SHP77 (cell line): Measurements from ENCODE around the gene PODXL2.
"Not testable (repeated sequence)": the region's sequence is repeated elsewhere in the genome, so short reads cannot be mapped to it uniquely, and the experiment has no call there.

ENCODE experiments used
- DNase-seq, 2 experiments: peaks; one replicate each; lab custom pipeline; 2025; lab: John Stamatoyannopoulos, UW

The PODXL2 gene

DNA sequence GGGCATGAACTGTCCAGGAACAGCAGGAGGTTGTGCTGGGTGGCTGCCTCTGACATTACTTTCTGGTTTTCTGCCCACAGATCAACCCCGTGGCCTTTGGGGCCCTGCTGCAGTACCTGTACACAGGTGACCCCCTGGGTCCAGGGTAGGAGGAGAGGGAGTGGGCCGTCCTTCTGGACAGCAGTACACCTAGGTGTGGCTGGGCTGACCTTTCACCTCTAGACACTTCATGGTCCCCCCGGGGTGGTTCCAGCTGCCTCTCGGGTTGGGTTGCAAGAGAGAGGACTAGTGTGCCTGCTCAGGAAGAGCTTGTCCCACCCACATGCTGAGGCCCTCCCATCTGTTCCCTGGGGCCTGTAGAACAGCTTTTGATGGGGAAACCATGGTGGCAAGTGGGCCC lies 47.5 kb downstream of the PODXL2 start:
- no peak for DNase-seq

GRCh38 chr3:127676921-127677351 lies 48.0 kb downstream of the PODXL2 start:
- DNase-seq, result no peak

- DNase-seq, result no peak
These were observed 48.7 kb downstream of the PODXL2 start for GRCh38 chr3:127677541-127678314.

DNA sequence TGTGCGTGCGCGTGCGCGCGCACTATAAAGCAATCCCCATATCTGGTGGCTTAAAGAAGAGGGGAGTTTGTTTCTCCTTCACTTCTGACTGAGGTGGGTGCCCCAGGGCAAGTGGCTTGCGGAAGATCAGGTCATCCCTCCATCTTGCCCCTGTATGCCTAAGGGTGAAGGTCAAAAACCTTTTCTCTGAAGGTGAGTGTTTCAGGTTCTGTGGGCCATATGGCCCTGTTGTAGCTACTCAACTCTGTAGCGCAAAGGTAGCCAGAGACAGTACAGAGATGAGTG lies 49.3 kb downstream of the PODXL2 start:
- no peak for DNase-seq

DNA sequence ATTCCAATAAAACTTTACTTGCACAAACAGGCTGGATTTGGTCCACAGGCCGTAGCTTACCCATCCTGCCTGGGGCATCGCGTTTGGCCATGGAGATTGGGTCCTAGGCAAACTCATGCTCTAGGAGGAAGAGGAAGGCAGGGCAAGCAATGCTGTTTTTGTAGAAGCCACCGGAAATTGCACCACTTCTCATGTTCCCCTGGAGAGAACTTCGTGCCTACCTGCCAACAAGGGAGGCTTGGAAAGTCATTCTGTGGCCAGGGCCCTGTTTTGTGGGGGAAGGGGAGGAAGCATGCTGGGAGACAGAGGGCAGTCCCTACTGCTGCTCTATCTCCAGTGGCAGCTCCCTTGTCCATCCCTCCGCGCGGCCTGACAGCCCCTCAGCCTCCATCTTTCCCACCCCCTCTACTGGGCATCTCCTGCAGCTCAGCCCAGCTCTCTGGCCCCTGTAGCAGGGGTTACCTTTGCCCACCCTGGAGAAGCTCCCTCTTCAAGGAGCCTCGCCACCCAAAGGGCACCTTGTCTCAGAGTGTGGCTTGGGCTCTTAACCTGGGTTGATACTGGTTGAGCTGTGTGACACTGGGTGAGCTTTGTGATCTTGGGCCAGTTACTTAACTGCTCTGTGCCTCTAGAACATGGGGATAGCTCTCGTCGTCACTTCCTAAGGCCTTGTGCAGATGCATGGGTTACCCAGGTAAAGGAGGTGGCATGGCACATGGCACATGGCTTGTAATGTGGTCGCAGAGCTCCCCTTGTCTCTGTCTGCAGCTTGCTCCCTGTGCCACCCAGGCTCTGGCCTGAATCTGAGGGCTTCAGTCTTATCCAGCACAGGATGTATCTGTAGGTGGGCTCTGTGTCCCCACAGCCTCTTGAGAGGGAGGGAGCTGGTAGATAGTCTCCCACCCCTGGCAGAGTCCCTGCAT lies 49.9 kb downstream of the PODXL2 start:
- no peak for DNase-seq

GRCh38 chr3:127679534-127680145 lies 50.7 kb downstream of the PODXL2 start:
- no peak for DNase-seq

DNA sequence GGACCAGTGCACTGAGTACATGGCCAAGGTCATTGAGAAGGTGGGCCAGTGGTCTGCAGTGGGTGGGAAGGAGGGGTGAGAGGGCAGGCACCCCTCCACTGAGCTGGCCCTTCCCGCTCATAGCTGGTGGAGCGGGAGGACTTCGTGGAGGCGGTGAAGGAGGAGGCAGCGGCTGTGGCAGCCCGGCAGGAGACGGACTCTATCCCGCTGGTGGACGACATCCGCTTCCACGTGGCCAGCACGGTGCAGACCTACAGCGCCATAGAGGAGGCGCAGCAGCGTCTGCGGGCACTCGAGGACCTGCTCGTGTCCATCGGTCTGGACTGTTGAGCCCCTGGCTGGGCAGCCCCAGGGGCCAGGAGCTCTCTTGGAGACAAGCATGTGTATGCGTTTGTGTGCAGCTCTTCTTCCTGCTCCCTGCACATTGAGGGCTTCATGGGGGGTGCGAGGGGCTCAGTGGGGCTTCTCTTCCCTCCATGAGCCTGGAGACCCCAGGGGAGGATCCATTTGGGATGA lies 51.2 kb downstream of the PODXL2 start:
- DNase-seq, result no peak

DNA sequence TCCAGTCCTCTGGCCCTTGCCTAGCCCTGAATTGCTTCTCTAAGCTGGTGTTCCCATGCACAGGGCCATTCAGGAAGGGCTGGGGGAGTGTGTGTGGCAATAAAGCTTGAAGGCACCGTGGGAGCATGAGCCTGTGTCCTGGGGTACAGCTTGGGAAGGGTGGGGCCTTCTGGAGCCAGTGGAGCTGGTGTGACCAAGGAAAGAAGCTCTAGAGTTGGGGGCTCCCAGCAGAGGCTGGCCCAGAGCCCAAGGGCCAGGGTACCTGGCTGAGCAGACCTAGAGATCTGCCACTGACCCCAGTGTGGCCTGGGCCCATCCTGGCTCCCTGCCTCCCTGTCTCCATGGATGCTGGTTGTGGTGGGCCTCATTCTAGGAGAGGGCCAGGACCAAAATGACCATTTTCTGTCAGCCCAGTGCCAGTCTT lies 51.8 kb downstream of the PODXL2 start:
- no peak for DNase-seq

DNA sequence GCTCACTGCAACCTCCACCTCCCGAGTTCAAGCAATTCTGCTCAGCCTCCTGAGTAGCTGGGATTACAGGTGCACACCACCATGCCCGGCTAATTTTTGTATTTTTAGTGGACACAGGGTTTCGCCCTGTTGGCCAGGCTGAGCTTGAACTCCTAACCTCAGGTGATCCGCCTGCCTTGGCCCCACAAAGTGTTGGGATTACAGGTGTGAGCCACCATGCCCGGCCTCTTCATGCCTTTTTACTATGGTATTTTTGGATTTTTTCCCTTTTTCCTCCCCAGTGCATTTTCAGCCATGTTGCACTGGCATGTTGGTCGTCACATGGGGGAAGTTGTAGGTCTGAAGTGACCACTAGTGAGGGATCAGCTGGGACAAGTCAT lies 53.2 kb downstream of the PODXL2 start:
- not testable (repeated sequence) for DNase-seq

GRCh38 chr3:127682561-127682960 lies 53.6 kb downstream of the PODXL2 start:
- DNase-seq, result no peak

- DNase-seq, result no peak
These were observed 56.1 kb downstream of the PODXL2 start for GRCh38 chr3:127684871-127685707.

GRCh38 chr3:127685708-127686511 lies 56.9 kb downstream of the PODXL2 start:
- DNase-seq, result no peak

DNA sequence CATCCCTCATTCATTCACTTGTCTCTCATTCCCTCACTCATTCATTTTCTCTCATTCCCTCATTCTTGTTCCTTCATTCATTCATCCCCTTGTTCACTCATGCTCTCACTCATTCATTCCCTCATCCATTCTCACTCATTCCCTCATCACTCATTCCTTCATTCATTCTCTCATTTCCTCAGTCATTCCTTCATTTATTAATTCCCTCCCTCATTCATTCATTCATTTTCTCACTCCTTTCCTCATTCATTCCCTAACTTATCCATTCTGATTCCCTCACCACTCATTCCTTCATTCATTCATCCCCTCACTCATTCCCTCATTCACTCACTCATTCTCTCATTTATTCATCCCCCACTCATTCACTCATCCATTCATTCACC lies 57.5 kb downstream of the PODXL2 start:
- no peak for DNase-seq

- no peak for DNase-seq
These were observed 58.3 kb downstream of the PODXL2 start for GRCh38 chr3:127687228-127687737.

GRCh38 chr3:127688022-127688415 lies 59.0 kb downstream of the PODXL2 start:
- no peak for DNase-seq

GRCh38 chr3:127688416-127689265 lies 59.7 kb downstream of the PODXL2 start:
- DNase-seq, result peak in 1 of 2 experiments; percentile 33

DNA sequence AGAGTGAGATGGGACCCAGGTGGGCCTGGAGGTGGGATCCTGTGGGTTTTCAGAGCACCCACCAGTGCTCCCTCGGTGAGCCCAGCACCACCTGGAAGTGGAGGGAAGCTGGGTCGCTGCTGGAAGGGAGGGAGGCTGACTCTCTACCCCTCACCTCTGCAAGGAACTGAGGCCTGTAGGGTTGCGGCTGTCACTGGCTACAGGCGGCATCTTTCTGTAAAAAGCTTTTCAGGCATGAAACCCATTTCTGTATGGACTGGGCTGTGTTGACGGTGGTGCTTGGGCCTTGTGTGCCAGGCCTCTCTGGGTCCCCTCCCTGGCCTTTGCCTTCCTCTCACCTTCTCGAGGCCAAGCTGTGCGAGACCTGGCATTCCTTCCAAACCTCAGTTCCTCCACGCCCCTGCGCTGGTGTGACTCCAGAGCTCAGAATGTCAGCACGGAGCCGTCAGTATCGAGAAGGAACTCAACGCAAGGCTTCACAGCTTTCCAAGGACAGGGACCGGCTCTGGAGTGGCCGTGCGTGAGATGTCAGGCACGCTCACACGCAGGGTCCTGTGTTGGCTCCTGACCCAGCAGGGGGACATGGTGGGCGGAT lies 60.4 kb downstream of the PODXL2 start:
- DNase-seq, result no peak

DNA sequence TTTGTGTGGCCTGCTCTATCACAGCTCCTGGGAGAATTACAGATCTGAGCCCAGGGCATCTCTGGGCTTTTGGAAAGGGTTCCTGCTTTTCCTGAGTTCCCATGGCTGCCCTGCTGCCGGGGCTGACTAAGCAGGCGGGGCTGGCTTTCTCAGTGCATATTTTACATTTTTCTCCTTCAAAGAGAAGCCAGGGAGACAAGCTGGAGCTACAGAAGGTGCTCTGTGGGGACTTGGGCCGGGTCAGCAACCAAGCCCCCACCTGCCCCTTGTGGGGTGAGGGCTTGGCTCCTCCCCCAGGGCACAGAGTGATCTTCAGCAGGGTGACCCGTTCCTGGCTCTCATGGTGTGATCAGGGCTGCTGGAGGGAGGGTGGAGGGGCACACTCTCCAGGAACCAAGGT lies 61.1 kb downstream of the PODXL2 start:
- DNase-seq, result no peak

DNA sequence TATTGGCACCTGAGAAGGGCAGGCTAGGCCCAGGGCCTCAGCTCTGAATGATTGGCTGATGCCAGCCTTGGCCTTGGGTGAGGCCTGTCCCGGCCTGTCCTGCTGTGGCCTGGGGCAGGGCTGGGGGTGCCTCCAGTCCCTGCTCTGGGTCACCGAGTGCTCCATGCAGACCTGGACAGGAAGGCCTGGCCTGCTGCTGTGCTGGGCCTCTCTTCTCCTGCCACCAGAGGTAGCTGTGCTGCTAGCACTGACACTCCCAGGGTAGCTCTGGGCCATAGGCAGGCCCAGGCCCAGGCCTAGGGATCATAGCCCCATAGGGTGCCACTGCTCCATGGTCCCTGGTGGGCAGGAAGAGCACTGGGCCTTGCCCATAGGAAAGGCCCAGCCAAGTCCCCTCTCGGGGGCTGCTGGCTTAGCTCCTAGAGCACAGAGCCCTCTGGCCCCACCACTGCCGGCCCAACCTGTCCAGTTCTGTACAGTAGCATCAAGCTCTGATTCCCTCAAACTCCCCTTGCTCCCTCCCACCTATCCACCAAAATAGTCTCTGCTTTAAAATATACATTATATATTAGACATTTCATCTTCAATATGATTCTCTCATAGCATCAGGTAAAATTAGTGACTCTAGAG lies 62.0 kb downstream of the PODXL2 start:
- peak; percentile 46 to 50 for DNase-seq
